Activated CD4-positive, alpha-beta T cell treated with anti-CD3 and anti-CD28 coated beads, Interleukin-2, amount 50 U/mL, for 1 hour (primary cell): ENCODE data around the gene SENP6.
"Not testable (repeated sequence)": the region's sequence is repeated elsewhere in the genome, so short reads cannot be mapped to it uniquely, and the experiment has no call there.

Experiments
- DNase-seq: peaks from one replicate; pipeline ENCODE4 v3.0.0-alpha.2; 2020

SENP6 gene, protein sequence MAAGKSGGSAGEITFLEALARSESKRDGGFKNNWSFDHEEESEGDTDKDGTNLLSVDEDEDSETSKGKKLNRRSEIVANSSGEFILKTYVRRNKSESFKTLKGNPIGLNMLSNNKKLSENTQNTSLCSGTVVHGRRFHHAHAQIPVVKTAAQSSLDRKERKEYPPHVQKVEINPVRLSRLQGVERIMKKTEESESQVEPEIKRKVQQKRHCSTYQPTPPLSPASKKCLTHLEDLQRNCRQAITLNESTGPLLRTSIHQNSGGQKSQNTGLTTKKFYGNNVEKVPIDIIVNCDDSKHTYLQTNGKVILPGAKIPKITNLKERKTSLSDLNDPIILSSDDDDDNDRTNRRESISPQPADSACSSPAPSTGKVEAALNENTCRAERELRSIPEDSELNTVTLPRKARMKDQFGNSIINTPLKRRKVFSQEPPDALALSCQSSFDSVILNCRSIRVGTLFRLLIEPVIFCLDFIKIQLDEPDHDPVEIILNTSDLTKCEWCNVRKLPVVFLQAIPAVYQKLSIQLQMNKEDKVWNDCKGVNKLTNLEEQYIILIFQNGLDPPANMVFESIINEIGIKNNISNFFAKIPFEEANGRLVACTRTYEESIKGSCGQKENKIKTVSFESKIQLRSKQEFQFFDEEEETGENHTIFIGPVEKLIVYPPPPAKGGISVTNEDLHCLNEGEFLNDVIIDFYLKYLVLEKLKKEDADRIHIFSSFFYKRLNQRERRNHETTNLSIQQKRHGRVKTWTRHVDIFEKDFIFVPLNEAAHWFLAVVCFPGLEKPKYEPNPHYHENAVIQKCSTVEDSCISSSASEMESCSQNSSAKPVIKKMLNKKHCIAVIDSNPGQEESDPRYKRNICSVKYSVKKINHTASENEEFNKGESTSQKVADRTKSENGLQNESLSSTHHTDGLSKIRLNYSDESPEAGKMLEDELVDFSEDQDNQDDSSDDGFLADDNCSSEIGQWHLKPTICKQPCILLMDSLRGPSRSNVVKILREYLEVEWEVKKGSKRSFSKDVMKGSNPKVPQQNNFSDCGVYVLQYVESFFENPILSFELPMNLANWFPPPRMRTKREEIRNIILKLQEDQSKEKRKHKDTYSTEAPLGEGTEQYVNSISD

DNA sequence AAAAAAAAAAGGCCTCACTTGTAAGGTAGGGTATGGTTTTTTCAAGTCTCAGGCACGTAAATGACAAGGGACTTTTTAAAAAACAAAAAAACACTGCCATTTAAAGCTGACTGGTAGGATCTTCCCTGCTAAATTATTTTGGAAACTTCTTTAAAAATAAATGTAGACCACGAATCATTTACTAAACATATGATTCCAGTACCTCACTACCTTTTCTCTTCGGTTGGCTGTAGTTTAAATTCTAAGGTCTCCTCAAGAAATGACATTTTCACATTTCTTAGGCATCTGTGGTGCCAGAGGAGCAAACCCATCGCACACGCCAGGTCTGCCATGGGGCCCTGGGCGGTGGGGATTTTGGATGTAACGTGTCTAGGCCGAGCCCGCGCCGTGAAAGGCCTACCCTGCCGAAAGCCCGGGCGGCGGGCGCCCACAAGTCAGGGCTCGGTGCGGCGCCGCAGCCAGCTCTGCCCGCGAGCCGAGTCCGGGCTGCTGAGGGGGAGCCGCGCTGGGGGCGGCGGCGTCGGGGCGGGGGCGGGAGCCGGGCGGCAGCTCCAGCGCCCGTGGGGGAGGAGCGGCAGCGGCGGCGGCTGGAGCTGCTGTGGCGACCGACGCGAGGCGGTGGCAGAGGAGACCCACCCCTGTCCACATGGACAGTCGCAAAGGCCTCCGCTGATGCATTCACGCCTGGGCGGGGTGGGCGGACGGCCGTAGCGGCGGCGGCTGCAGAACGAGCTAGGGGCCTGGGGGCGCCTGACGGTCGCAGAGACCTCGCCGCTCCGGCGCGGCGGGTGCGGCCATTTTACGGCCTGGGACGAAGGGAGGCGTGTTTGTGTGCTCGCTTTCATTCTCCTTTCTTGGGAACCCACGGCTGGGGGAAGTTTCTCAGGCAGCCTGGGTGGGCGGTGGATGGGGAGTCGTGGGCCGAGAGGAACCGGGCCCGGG is at the start of gene SENP6:
SENP6 (plus strand) TSS at position 577 of the 942 bp plus-strand sequence. CDS start 645 bp downstream, outside the sequence.
- DNase-seq: peak; percentile 69

DNA sequence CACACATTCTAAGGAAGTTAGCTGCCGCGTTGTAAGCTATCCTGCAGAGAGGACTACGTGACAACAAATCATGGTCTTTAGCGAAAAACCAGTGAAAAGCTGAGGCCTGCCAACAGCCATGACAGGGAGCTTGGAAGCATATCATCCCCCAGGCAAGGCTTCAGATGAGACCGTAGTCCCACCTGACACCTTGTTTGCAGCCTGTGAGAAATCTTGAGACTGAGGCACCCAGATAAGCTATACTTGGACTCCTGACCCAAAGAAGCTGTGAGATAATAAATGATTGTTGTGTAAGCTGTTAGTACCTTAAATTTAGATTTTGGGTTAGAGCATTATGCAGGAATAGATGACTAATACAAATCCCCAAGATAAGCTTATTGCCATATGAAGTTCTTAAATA is 45.4 kb upstream of the SENP6 start:
- DNase-seq: no peak

DNA sequence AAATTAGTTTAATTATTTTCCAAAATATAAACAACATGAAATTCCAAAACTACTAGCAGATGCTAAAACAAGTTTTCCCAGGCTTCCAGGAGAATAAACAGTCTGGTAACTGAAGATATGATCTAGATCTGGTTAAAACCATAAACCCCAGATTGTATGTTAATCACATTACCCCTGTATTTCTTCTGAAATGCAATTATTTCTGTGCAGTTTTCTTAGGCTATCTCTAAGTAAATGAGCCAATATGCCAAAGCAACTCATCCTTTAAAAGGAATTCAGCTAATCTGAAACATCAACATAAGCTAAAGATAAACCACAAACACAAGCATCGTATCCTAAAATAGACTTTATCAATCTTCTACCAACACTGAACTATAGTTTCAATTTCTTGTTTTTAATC is 44.6 kb upstream of the SENP6 start:
- no peak for DNase-seq

DNA sequence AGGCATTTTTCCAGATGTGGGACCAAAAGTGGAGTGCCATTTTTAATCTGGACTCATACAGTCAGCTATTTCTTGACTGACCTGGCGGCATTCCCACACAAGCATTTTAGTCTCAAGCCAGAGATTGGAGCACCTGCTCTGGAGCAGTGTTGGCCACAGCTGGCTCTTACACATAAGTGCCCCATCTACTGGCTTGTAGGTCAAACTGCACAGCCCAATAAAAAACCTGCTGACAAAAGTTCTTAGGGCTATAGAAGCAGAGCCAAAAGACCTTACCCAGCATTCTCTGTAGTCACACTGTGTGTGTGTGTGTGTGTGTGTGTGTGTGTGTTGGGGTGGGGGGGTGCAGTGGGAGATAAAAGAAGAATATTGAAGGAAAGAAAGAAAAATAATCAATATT is 38.6 kb upstream of the SENP6 start:
- no peak for DNase-seq

DNA sequence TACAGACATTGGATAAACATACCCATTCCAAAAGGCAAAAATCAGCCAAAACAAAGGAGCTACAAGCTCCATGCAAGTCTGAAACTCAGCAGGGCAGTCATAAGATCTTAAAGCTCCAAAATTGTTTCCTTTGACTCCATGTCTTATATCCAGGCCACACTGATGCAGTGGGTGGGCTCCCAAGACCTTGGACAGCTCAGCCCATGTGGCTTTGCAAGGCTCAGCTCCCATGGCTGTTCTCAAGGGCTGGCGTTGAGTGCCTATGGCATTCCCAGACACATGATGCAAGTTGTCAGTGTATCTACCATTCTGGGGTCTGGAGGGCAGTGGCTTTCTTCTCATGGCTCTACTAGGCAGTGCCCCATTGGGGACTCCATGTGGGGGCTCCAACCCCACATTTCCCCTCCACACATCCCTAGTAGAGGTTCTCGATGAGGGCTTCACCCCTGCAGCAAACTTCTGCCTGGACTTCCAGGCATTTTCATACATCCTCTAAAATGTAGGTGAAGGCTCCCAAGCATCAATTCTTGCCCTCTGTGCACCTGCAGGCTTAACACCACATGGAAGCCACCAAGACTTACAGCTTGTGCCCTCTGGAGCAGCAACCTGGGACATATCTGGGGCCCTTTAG is 35.4 kb upstream of the SENP6 start:
- no peak for DNase-seq

DNA sequence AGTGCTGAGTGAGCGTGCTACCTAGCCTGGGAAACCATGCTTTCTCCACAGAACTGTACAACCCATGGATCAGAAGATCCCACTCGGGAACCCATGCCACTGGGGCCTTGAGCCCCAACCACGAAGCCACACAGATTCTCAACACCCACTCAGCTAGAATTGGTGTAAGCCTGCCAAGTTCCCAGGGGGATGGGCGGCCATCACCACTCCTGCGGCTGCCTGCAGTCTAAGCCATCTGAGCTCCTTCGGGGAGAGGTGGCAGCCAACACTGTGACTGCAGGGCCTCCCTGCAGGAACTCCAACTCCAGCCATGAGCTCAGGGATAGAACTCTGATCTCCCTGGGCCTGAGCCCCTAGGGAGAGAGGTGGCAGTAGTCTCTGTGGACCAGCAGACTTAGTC is 33.6 kb upstream of the SENP6 start:
- DNase-seq: no peak

DNA sequence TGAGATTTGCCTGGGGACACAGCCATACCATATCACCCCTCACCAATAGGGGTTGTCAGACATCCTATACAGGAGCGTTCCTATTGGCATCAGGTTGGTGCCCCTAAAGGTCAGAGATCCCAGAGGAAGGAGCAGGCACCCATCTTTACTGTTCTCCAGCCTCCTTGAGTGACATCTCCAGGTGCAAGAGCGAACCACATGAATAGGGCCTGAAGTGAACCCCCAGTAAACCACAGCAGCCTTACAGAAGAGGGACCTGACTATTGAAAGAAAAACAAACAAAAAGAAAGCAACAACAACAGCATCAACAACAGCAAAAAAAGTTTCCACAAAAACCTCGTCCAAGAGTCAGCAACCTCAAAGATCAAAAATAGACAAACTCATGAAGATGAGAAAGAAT is 32.7 kb upstream of the SENP6 start:
- DNase-seq: no peak

DNA sequence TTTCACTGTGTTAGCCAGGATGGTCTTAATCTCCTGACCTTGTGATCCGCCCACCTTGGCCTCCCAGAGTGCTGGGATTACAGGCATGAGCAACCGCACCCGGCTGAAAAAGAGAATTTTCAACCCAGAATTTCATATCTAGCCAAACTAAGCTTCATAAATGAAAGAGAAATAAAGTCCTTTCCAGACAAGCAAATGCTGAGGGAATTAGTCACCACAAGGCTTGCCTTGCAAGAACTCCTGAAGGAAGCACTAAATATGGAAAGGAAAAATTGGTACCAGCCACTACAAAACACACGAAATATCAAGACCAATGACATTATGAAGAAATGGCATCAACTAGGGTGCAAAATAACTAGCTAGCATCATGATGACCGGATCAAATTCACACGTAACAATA is 31.0 kb upstream of the SENP6 start:
- not testable (repeated sequence) for DNase-seq

DNA sequence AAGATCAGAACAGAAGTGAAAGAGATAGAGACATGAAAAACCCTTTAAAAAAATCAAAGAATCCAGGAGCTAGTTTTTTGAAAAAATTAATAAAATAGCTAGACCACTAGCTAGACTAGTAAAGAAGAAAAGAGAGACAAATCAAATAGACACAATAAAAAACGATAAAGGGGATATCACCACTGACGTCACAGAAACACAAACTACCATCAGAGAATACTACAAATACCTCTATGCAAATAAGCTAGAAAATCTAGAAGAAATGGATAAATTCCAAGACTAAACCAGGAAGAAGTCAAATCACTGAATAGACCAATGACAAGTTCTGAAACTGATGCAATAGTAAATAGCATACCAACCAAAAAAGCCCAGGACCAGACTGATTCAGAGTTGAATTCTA is 29.6 kb upstream of the SENP6 start:
- no peak for DNase-seq

DNA sequence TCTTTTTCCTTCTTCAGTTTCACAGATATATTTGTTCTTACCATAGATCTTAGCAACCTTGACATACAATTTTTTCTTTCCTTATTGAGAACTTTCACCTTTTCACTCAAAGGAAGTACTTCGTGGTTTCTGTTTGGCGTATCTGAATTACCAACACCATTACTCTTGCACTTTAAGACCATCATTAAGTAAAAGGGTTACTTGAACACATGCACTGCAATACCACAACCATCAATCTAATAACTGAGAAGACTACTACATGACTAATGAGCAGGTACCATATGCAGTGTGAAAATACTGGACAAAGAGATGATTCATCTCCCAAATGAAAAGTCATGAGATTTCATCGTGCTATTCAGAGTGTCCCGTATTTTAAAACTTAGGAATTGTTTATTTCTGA is 21.7 kb upstream of the SENP6 start:
- DNase-seq: no peak

DNA sequence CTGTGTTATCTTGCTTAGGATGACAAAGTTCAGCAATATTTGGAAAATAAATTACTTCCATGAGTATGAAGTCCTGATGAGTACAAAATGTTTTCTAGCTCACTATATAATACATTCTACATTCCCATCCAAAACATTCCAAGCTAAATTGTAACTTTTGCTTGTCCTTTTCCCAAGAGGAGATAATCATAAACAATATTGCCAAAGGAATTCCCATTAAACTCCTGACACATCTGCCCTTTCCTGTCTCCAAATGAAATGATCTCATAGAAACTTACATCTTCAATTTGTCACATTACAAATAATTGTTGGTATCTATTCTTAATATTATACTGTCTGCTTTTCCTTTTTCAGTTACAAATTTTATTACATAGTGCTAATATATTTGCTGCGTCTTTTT is 20.4 kb upstream of the SENP6 start:
- no peak for DNase-seq

DNA sequence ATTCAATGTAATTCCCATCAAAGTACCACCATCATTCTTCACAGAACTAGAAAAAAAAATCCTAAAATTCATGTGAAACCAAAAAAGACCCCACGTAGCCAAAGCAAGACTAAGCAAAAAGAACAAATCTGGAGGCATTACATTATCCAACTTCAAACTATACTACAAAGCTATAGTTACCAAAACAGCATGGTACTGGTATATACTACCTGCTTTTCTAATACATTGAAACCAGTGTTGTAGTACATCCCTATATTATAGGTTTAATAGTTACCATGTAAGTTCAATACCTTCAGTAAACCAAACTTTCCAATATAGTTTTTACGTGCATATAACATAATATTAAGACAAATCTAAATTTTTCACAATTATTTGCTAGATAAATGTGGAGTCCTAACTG is 17.1 kb upstream of the SENP6 start:
- not testable (repeated sequence) for DNase-seq

DNA sequence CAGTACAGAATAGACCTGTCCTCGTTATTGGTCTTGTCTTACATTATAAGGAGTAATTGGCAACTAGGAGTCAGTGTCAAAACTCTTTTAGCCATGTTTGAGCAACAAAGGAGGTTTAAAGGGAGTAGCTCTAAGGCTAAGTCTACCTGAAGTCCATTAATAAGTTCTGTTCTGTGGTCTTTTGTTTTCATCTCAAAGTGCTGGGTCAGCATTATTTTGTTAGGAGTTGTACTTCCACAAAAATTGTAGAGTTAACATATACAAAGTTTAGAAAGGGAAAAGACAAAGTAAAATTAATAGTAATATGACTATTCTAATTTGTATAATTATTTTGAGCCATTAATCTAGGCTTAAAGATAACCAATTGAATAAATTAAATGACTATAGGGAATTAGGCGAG is 12.7 kb upstream of the SENP6 start:
- DNase-seq: no peak

DNA sequence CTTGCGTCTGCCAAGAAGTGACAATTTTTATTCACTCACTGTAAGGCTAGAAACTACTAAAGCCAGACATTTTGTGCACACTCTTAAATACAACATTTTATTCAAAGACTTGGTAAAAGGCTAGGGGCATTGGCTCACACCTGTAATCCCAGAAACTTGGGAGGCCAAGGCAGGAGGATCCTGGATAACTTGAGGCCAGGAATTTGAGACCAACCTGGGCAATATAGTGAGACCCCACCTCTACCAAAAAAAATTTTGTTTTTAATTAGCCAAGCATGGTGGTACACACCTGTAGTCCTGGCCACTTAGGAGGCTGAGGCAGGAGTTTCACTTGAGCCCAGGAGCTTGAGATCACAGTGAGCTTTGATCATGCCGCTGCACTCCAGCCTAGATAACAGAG is 11.3 kb upstream of the SENP6 start:
- DNase-seq: no peak

DNA sequence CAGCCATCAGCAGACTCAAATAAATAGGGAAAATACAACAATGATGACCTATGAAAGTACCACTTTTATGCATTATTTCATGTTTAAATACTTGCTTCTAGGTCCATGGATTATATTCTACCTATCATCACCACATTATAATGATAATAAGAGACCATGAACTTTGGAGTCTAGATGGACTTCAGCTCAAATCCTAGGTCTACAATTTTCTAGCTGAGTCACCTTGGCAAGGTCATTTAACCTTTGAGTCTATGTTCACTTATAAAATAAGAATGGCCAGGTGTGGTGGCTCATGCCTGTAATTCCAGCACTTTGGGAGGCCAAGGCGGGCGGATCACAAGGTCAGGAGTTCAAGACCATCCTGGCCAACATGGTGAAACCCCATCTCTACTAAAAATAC is 5.3 kb upstream of the SENP6 start:
- not testable (repeated sequence) for DNase-seq

DNA sequence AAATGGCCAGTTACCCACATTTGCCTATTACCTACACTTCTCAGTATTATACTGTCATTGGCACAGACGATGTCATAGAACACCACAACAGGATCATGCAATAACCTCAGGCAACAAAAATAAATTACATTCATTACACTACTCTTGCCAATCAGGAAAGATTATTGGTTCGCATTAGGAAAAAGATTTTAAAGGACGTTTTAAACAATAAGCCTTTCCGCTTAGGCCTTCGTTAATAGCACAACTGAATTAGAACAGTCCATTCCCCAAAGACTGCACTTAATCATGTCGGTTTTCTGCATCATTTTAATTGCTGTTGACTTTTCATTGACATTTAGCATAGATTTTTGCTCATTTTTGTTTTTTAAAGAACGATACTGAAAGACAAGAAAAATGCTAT is 912 bp upstream of the SENP6 start:
- no peak for DNase-seq

DNA sequence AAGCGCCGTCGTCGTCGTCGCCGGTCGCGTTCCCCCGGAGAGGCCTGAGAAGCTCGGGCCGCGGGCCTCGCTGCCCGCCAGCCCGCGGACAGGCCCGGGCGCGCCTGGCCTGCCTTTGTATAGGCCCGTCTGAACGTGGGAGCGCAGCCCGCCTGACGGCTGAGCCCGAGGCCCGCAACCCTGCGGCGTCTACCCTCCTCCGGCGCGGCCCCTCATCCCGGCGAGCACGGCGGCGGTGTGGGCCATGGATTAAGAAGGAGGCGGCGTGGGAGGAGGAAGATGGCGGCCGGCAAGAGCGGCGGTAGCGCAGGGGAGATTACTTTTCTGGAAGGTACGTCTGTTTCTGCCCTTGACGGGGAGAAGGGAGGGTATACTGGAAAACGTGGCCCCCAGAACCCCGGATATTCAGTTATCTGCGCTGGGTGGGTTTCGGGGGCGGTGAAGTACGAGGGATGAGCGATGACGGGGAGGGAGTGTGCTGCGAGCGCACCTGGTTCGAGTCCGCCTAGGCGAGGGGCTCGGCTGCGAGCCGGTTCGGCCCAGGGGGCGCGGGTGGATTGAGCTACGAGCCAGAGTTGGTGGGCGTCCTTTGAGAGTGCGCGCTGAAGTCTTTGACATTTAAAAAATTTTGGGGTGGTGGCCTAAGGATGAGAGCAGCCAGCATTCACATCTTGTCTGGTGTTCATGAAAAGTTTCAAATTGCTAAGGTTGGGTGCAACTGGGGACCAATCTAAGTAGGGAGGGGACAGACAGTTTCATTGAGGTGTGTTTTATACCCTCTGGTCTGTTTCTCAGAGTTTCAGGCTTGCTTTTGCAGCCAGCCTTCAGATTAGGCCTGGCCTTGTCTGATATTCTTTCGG is 796 bp downstream of the SENP6 start:
- peak; percentile 57 for DNase-seq

DNA sequence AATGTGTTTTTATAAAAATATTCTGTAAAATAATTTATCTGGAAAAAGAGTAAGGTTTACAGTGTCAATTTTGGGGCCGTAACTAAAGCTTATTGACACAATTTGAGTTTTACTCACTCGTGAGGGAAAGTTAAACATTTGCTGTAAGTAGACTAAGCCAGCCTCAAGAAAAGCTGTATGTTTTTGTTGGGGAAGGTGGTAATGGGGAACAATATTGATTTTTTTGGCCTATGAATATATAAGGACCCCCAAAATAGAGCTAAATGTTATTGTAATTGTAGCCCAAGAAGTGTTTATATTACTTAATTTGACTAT is 1.4 kb downstream of the SENP6 start:
- DNase-seq: no peak

DNA sequence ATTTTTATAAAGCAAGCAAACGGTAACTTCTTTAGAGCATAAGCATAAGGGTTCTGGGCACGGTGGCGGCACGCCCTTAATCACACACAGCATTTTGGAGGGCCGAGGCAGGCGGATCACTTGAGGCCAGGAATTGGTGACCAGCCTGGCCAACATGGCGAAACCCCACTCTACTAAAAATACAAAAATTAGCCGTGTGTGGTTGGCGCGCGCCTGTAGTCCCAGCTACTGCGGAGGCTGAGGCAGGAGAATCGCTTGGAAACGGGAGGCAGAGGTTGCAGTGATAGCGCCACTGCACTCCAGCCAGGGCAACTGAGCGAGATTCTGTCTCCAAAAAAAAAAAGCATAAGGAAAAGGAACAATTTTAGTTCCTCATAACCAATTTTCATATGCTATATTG is 2.6 kb downstream of the SENP6 start:
- no peak for DNase-seq

DNA sequence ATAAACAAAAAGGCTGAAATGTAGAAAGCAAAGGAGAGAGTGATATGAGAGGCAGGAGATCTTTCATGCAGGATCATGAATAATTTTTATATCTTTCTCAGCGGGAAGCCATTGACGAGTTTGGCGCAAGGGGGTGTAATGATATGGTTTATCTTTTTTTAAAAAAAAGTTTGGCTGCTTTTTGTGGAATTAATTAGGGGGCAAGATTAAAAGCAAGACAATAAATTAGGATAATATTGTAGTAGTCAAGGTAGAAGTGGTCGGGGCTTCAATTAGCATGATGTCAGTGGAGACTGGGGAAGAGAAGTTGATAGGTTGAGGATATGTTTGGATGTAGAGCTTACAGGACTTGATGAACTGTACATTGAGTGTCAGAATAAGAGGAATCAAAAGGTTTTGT is 4.0 kb downstream of the SENP6 start:
- no peak for DNase-seq

DNA sequence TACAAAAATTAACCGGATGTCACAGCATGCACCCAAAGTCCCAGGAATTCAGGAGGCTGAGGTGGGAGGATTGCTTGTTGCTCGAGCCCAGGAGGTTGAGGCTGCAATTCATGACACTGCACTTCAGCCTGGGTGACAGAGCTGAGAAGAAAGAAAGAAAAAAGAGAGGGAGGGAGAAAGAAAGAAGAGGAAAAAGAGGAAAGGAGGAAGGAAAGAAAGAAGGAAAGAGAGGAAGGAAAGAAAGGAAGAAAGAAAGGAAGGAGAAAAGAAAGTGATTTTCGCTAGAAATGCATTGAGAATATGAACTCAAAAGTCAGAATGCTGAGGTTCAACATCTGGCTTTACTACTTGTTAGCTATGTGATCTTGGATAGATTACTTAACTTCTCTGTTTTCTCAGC is 6.6 kb downstream of the SENP6 start:
- DNase-seq: no peak
